ENCODE measurements around the gene HAUS3. TPM values are rescaled to one million over a fixed set of nuclear protein-coding genes. Genes with fewer than 3 reads are reported as not detected.
"Not testable (repeated sequence)": the region's sequence is repeated elsewhere in the genome, so short reads cannot be mapped to it uniquely, and the experiment has no call there.

Gene HAUS3
- total RNA-seq, 1 donor from 2014 or later: 9.2 TPM

DNA sequence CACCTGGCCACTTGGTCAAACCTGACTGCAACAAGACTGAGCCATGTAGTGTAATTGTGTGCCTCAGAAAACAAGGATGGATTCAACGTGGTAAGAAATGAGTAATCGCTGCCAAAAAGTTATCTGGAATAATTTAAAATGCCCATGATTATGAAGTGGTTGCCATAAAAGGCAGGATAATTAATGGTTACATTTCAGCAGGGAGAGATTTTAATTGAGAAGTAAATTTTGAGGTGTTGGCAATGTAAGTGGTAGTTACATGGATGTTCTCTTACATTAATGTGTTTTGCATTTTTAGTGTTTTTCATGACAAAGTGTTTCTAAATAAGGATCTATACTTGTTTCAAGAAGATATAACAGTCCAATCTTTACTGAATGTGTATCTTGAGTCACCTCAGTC is 15.7 kb downstream of the HAUS3 start:
- no peak for DNase-seq (ENCODE audit: low read depth)
- Histone ChIP-seq H3K36me3 (ENCODE audit: control insufficient read depth, insufficient read depth, low read length) (no peaks in the 10 kb centered on the region), H3K4me3 (ENCODE audit: low read depth, low read length) (no peak overlapping the region), H3K27me3 (ENCODE audit: control insufficient read depth, insufficient read depth, low read length) (no peaks in the 10 kb centered on the region)
- TF ChIP-seq, protein P1, sequence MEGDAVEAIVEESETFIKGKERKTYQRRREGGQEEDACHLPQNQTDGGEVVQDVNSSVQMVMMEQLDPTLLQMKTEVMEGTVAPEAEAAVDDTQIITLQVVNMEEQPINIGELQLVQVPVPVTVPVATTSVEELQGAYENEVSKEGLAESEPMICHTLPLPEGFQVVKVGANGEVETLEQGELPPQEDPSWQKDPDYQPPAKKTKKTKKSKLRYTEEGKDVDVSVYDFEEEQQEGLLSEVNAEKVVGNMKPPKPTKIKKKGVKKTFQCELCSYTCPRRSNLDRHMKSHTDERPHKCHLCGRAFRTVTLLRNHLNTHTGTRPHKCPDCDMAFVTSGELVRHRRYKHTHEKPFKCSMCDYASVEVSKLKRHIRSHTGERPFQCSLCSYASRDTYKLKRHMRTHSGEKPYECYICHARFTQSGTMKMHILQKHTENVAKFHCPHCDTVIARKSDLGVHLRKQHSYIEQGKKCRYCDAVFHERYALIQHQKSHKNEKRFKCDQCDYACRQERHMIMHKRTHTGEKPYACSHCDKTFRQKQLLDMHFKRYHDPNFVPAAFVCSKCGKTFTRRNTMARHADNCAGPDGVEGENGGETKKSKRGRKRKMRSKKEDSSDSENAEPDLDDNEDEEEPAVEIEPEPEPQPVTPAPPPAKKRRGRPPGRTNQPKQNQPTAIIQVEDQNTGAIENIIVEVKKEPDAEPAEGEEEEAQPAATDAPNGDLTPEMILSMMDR (IDR thresholded peaks at IDR 0.05; ENCODE audit: insufficient read depth, low read length, poor library complexity, severe bottlenecking): no peak

DNA sequence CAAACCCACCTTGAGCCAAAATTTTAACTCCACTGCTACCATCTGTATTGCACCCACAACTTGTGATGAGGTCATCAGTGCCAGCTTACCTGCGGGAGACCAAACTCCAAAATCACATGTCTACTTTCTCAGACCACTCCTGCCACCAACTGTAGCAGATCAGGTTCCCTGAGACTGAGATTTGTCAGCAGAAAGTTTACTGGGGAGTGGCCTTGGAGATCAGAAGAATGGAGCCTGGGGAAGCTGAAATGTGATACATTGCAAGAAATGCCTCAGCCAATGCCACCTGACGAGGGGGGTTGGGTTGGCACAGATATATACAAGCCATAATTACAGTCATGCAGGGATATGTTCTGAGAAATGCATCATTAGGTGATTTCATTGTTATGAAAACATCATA is 19.1 kb downstream of the HAUS3 start:
- no peak for DNase-seq (ENCODE audit: low read depth)
- TF ChIP-seq, protein P1 (IDR thresholded peaks at IDR 0.05; ENCODE audit: insufficient read depth, low read length, poor library complexity, severe bottlenecking): no peak
- H3K36me3 ChIP-seq (ENCODE audit: control insufficient read depth, insufficient read depth, low read length): no peaks in the 10 kb centered on the region

DNA sequence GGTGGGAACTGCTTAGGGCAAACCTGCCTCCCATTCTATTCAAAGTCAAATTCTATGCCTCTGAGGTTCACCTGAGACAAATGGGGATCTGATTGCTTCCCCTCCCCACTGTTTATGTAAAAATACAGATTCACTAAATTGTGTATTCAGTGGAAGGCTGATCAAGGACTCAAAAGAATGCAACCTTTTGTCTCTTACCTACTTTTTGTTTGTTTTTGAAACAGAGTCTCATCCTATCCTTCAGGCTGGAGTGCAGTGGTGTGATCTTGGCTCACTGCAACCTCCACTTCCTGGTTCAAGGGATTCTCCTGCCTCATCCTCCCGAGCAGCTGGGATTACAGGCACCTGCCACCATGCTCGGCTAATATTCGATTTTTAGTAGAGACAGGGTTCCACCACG is 20.5 kb downstream of the HAUS3 start:
- not testable (repeated sequence) for H3K27me3 ChIP-seq (ENCODE audit: control insufficient read depth, insufficient read depth, low read length); DNase-seq (ENCODE audit: low read depth); H3K4me3 ChIP-seq (ENCODE audit: low read depth, low read length); H3K36me3 ChIP-seq (ENCODE audit: control insufficient read depth, insufficient read depth, low read length)

More for the DNA sequence above, 19.1 kb downstream of the HAUS3 start:
- Histone ChIP-seq H3K27me3 (ENCODE audit: control insufficient read depth, insufficient read depth, low read length) (no peaks in the 10 kb centered on the region), H3K4me3 (ENCODE audit: low read depth, low read length) (no peak overlapping the region)

DNA sequence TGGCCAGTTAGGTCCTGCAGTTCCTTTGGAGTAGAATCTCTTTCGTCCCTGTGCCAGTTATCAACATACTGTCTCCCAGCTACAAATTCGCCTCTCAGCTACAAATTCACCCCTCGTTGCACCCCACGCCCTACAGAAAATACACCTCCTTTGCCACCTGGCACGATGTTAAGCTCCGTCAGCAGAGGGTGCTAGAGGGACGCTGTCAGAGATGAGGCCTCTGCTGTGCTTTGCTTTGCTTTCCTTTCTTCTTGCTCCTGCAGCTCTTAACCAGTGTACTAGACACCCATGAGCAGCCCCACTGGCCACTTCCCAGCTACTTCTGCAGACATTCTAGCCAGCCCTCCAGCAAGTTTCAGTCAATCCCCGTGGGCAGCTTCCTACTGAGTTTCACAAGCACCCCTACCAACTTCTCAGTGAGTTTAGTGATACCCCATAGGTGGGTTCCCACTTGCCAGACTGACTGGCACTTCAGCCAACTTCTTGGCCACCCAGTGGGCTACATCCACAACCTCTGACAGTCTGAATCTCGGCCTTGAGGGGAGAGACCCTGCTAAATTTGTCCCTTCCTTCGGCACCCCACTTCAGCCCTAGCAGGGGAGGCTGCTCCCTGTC is 21.8 kb downstream of the HAUS3 start:
- Histone ChIP-seq H3K4me3 (ENCODE audit: low read depth, low read length) (no peak overlapping the region), H3K27me3 (ENCODE audit: control insufficient read depth, insufficient read depth, low read length) (no peaks in the 10 kb centered on the region), H3K36me3 (ENCODE audit: control insufficient read depth, insufficient read depth, low read length) (no peaks in the 10 kb centered on the region)
- TF ChIP-seq, protein P1 (IDR thresholded peaks at IDR 0.05; ENCODE audit: insufficient read depth, low read length, poor library complexity, severe bottlenecking): peak; percentile 90
- peak; percentile 19 for DNase-seq (ENCODE audit: low read depth)

DNA sequence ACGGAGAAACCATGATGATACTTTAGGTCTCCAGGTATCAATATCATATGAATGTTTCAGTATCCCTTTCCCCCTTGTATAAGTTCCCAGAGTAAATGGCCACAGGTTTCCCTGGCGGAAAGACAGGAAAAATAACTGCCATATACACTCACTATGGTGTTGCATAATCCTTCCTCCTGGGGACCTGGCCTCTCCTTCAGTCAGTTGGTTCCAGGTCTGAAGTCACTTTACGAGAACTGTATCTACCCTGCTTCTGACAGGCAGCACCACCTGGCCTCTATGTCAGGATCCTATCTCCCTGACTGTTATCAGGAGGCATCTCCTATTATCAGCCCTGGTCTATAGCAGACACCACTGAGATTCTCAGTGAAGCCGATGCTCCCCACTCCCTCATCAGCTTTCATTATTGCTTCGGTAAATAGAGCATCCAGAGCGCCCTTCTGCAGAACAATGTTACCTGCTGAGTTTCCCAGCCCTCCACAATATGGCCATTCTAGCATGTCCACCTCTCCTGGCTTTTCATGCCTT is 22.6 kb downstream of the HAUS3 start:
- Histone ChIP-seq H3K4me3 (ENCODE audit: low read depth, low read length) (no peak overlapping the region), H3K27me3 (ENCODE audit: control insufficient read depth, insufficient read depth, low read length) (no peaks in the 10 kb centered on the region), H3K36me3 (ENCODE audit: control insufficient read depth, insufficient read depth, low read length) (no peaks in the 10 kb centered on the region)
- TF ChIP-seq, protein P1 (IDR thresholded peaks at IDR 0.05; ENCODE audit: insufficient read depth, low read length, poor library complexity, severe bottlenecking): no peak
- no peak for DNase-seq (ENCODE audit: low read depth)

DNA sequence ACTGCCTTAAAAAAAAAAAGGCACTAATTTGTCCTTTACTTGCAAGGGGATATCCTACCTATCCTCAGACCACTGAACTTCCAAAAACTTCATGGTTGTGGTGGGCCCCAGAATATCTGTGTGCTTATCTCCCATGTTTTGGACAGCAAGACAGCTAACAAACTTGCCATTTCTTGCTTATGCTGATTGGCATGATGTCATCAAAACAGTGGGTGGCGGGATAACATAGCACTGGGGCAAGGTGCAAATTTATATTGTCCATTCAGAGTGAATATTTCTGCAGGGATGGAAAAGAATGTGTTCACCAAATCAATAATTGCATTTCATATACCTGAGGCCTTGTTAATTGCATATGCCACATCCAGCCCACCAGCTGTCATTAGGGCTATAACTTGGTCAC is 23.5 kb downstream of the HAUS3 start:
- DNase-seq (ENCODE audit: low read depth): no peak
- no peaks in the 10 kb centered on the region for H3K27me3 ChIP-seq (ENCODE audit: control insufficient read depth, insufficient read depth, low read length)
- TF ChIP-seq, protein P1 (IDR thresholded peaks at IDR 0.05; ENCODE audit: insufficient read depth, low read length, poor library complexity, severe bottlenecking): no peak
- H3K36me3 ChIP-seq (ENCODE audit: control insufficient read depth, insufficient read depth, low read length): no peaks in the 10 kb centered on the region
- H3K4me3 ChIP-seq (ENCODE audit: low read depth, low read length): no peak overlapping the region

Data from kidney epithelial cell (primary cell).